Measurements from ENCODE around the gene CACNA2D1.

CACNA2D1 gene

GRCh38 chr7:82274681-82275080 is 168.9 kb downstream of the CACNA2D1 start:
- Histone ChIP-seq H3K36me3 (ENCODE audit: control insufficient read depth in 1 of 2, insufficient read depth in 2 of 2, low read length in 2 of 2) (no peaks in the 10 kb centered on the region), H3K4me1 (ENCODE audit: control insufficient read depth in 1 of 2, insufficient read depth in 2 of 2, low read length in 2 of 2) (no peaks in the 10 kb centered on the region)

GRCh38 chr7:82273886-82274285 is 169.7 kb downstream of the CACNA2D1 start:
- Histone ChIP-seq H3K27me3 (ENCODE audit: low read depth, low read length) (no peaks in the 10 kb centered on the region), H3K9me3 (ENCODE audit: control insufficient read depth in 1 of 2, low read length in 2 of 2) (no peaks in the 10 kb centered on the region), H3K27ac (ENCODE audit: low read length) (no peak overlapping the region), H3K4me3 (ENCODE audit: low read depth in 1 of 2, low read length in 2 of 2) (no peak overlapping the region), H3K4me1 (ENCODE audit: control insufficient read depth in 1 of 2, insufficient read depth in 2 of 2, low read length in 2 of 2) (no peaks in the 10 kb centered on the region), H3K36me3 (ENCODE audit: control insufficient read depth in 1 of 2, insufficient read depth in 2 of 2, low read length in 2 of 2) (no peaks in the 10 kb centered on the region)

More at GRCh38 chr7:82274681-82275080, 168.9 kb downstream of the CACNA2D1 start:
- H3K27me3 ChIP-seq (ENCODE audit: low read depth, low read length) = no peaks in the 10 kb centered on the region
- H3K27ac ChIP-seq (ENCODE audit: low read length) = no peak overlapping the region
- H3K9me3 ChIP-seq (ENCODE audit: control insufficient read depth in 1 of 2, low read length in 2 of 2) = no peaks in the 10 kb centered on the region
- no peak overlapping the region for H3K4me3 ChIP-seq (ENCODE audit: low read depth in 1 of 2, low read length in 2 of 2)

- H3K36me3 ChIP-seq (ENCODE audit: control insufficient read depth in 1 of 2, insufficient read depth in 2 of 2, low read length in 2 of 2) = no peaks in the 10 kb centered on the region
- H3K27me3 ChIP-seq (ENCODE audit: low read depth, low read length) = no peaks in the 10 kb centered on the region
- no peak overlapping the region for H3K27ac ChIP-seq (ENCODE audit: low read length)
- no peaks in the 10 kb centered on the region for H3K4me1 ChIP-seq (ENCODE audit: control insufficient read depth in 1 of 2, insufficient read depth in 2 of 2, low read length in 2 of 2)
- H3K4me3 ChIP-seq (ENCODE audit: low read depth in 1 of 2, low read length in 2 of 2) = no peak overlapping the region
- H3K9me3 ChIP-seq (ENCODE audit: control insufficient read depth in 1 of 2, low read length in 2 of 2) = no peaks in the 10 kb centered on the region
Observed at GRCh38 chr7:82270870-82271269, 172.7 kb downstream of the CACNA2D1 start.

GRCh38 chr7:82268632-82269031 is 174.9 kb downstream of the CACNA2D1 start:
- Histone ChIP-seq H3K9me3 (ENCODE audit: control insufficient read depth in 1 of 2, low read length in 2 of 2) (no peaks in the 10 kb centered on the region), H3K27ac (ENCODE audit: low read length) (no peak overlapping the region), H3K4me1 (ENCODE audit: control insufficient read depth in 1 of 2, insufficient read depth in 2 of 2, low read length in 2 of 2) (peaks cover 3 to 8% of the 10 kb centered on the region in 2 donors), H3K36me3 (ENCODE audit: control insufficient read depth in 1 of 2, insufficient read depth in 2 of 2, low read length in 2 of 2) (no peaks in the 10 kb centered on the region), H3K4me3 (ENCODE audit: low read depth in 1 of 2, low read length in 2 of 2) (no peak overlapping the region), H3K27me3 (ENCODE audit: low read depth, low read length) (no peaks in the 10 kb centered on the region)

GRCh38 chr7:82266081-82266480 is 177.5 kb downstream of the CACNA2D1 start:
- Histone ChIP-seq H3K27me3 (ENCODE audit: low read depth, low read length) (no peaks in the 10 kb centered on the region), H3K4me1 (ENCODE audit: control insufficient read depth in 1 of 2, insufficient read depth in 2 of 2, low read length in 2 of 2) (peaks cover 3 to 8% of the 10 kb centered on the region in 2 donors), H3K9me3 (ENCODE audit: control insufficient read depth in 1 of 2, low read length in 2 of 2) (no peaks in the 10 kb centered on the region), H3K36me3 (ENCODE audit: control insufficient read depth in 1 of 2, insufficient read depth in 2 of 2, low read length in 2 of 2) (no peaks in the 10 kb centered on the region), H3K4me3 (ENCODE audit: low read depth in 1 of 2, low read length in 2 of 2) (no peak overlapping the region), H3K27ac (ENCODE audit: low read length) (no peak overlapping the region)

- no peak overlapping the region for H3K4me3 ChIP-seq (ENCODE audit: low read depth in 1 of 2, low read length in 2 of 2)
- no peak overlapping the region for H3K27ac ChIP-seq (ENCODE audit: low read length)
- no peaks in the 10 kb centered on the region for H3K36me3 ChIP-seq (ENCODE audit: control insufficient read depth in 1 of 2, insufficient read depth in 2 of 2, low read length in 2 of 2)
- H3K4me1 ChIP-seq (ENCODE audit: control insufficient read depth in 1 of 2, insufficient read depth in 2 of 2, low read length in 2 of 2) = peaks cover 3 to 8% of the 10 kb centered on the region in 2 donors
- no peaks in the 10 kb centered on the region for H3K9me3 ChIP-seq (ENCODE audit: control insufficient read depth in 1 of 2, low read length in 2 of 2)
- no peaks in the 10 kb centered on the region for H3K27me3 ChIP-seq (ENCODE audit: low read depth, low read length)
Observed at GRCh38 chr7:82264783-82265305, 178.7 kb downstream of the CACNA2D1 start.

GRCh38 chr7:82263920-82264782 is 179.4 kb downstream of the CACNA2D1 start:
- no peaks in the 10 kb centered on the region for H3K36me3 ChIP-seq (ENCODE audit: control insufficient read depth in 1 of 2, insufficient read depth in 2 of 2, low read length in 2 of 2)

GRCh38 chr7:82258181-82258580 is 185.4 kb downstream of the CACNA2D1 start:
- Histone ChIP-seq H3K9me3 (ENCODE audit: control insufficient read depth in 1 of 2, low read length in 2 of 2) (no peaks in the 10 kb centered on the region), H3K27me3 (ENCODE audit: low read depth, low read length) (no peaks in the 10 kb centered on the region), H3K4me3 (ENCODE audit: low read depth in 1 of 2, low read length in 2 of 2) (no peak overlapping the region), H3K27ac (ENCODE audit: low read length) (no peak overlapping the region), H3K4me1 (ENCODE audit: control insufficient read depth in 1 of 2, insufficient read depth in 2 of 2, low read length in 2 of 2) (peaks cover 0 to 7% of the 10 kb centered on the region in 2 donors), H3K36me3 (ENCODE audit: control insufficient read depth in 1 of 2, insufficient read depth in 2 of 2, low read length in 2 of 2) (no peaks in the 10 kb centered on the region)

More at GRCh38 chr7:82263920-82264782, 179.4 kb downstream of the CACNA2D1 start:
- Histone ChIP-seq H3K27ac (ENCODE audit: low read length) (no peak overlapping the region), H3K4me3 (ENCODE audit: low read depth in 1 of 2, low read length in 2 of 2) (no peak overlapping the region), H3K9me3 (ENCODE audit: control insufficient read depth in 1 of 2, low read length in 2 of 2) (no peaks in the 10 kb centered on the region), H3K4me1 (ENCODE audit: control insufficient read depth in 1 of 2, insufficient read depth in 2 of 2, low read length in 2 of 2) (peaks cover 3 to 8% of the 10 kb centered on the region in 2 donors), H3K27me3 (ENCODE audit: low read depth, low read length) (no peaks in the 10 kb centered on the region)

GRCh38 chr7:82257118-82257695 is 186.4 kb downstream of the CACNA2D1 start:
- Histone ChIP-seq H3K36me3 (ENCODE audit: control insufficient read depth in 1 of 2, insufficient read depth in 2 of 2, low read length in 2 of 2) (no peaks in the 10 kb centered on the region), H3K4me1 (ENCODE audit: control insufficient read depth in 1 of 2, insufficient read depth in 2 of 2, low read length in 2 of 2) (peaks cover 0 to 7% of the 10 kb centered on the region in 2 donors), H3K4me3 (ENCODE audit: low read depth in 1 of 2, low read length in 2 of 2) (no peak overlapping the region), H3K9me3 (ENCODE audit: control insufficient read depth in 1 of 2, low read length in 2 of 2) (no peaks in the 10 kb centered on the region), H3K27ac (ENCODE audit: low read length) (no peak overlapping the region), H3K27me3 (ENCODE audit: low read depth, low read length) (no peaks in the 10 kb centered on the region)

GRCh38 chr7:82255706-82256105 is 187.9 kb downstream of the CACNA2D1 start:
- Histone ChIP-seq H3K4me3 (ENCODE audit: low read depth in 1 of 2, low read length in 2 of 2) (no peak overlapping the region), H3K36me3 (ENCODE audit: control insufficient read depth in 1 of 2, insufficient read depth in 2 of 2, low read length in 2 of 2) (no peaks in the 10 kb centered on the region), H3K9me3 (ENCODE audit: control insufficient read depth in 1 of 2, low read length in 2 of 2) (no peaks in the 10 kb centered on the region), H3K27ac (ENCODE audit: low read length) (no peak overlapping the region), H3K27me3 (ENCODE audit: low read depth, low read length) (no peaks in the 10 kb centered on the region), H3K4me1 (ENCODE audit: control insufficient read depth in 1 of 2, insufficient read depth in 2 of 2, low read length in 2 of 2) (peaks cover 0 to 7% of the 10 kb centered on the region in 2 donors)

- no peak overlapping the region for H3K27ac ChIP-seq (ENCODE audit: low read length)
- H3K36me3 ChIP-seq (ENCODE audit: control insufficient read depth in 1 of 2, insufficient read depth in 2 of 2, low read length in 2 of 2) = no peaks in the 10 kb centered on the region
- no peaks in the 10 kb centered on the region for H3K4me1 ChIP-seq (ENCODE audit: control insufficient read depth in 1 of 2, insufficient read depth in 2 of 2, low read length in 2 of 2)
- no peak overlapping the region for H3K4me3 ChIP-seq (ENCODE audit: low read depth in 1 of 2, low read length in 2 of 2)
- H3K9me3 ChIP-seq (ENCODE audit: control insufficient read depth in 1 of 2, low read length in 2 of 2) = no peaks in the 10 kb centered on the region
- H3K27me3 ChIP-seq (ENCODE audit: low read depth, low read length) = no peaks in the 10 kb centered on the region
Observed at GRCh38 chr7:82250598-82250997, 193.0 kb downstream of the CACNA2D1 start.
